Activated CD8-positive, alpha-beta memory T cell treated with anti-CD3 and anti-CD28 coated beads for 48 hours (primary cell): ENCODE measurements around the gene SLC15A4.

Experiments used
- DNase-seq, 3 experiments: peaks; one replicate each; pipeline ENCODE4 v3.0.0-alpha.2; 2020; ENCODE audit warnings: low read depth in 2 of 3, low spot score in 2 of 3

Gene SLC15A4

GRCh38 chr12:128795530-128796361, 28.0 kb downstream of the SLC15A4 start:
- no peak for DNase-seq

GRCh38 chr12:128794661-128795529, 28.9 kb downstream of the SLC15A4 start:
- DNase-seq: no peak

- no peak for DNase-seq
These were observed 30.1 kb downstream of the SLC15A4 start for GRCh38 chr12:128793701-128794100.

GRCh38 chr12:128792881-128793280, 30.9 kb downstream of the SLC15A4 start:
- no peak for DNase-seq

- DNase-seq: no peak
These were observed 31.4 kb downstream of the SLC15A4 start for GRCh38 chr12:128792398-128792797.

- DNase-seq: no peak
These were observed 32.1 kb downstream of the SLC15A4 start for GRCh38 chr12:128791395-128792322.

GRCh38 chr12:128790653-128791373, 32.9 kb downstream of the SLC15A4 start:
- no peak for DNase-seq

GRCh38 chr12:128790221-128790620, 33.5 kb downstream of the SLC15A4 start:
- no peak for DNase-seq

- no peak for DNase-seq
These were observed 34.3 kb downstream of the SLC15A4 start for GRCh38 chr12:128789356-128789929.

GRCh38 chr12:128787827-128788226, 35.9 kb downstream of the SLC15A4 start:
- no peak for DNase-seq

- DNase-seq: no peak
These were observed 36.9 kb downstream of the SLC15A4 start for GRCh38 chr12:128786741-128787391.

GRCh38 chr12:128784030-128784760, 39.6 kb downstream of the SLC15A4 start:
- no peak for DNase-seq

GRCh38 chr12:128783129-128783574, 40.6 kb downstream of the SLC15A4 start:
- DNase-seq: peak in 2 of 3 experiments; percentile 17 to 18

- DNase-seq: no peak
These were observed 43.9 kb downstream of the SLC15A4 start for GRCh38 chr12:128779901-128780300.

- DNase-seq: no peak
These were observed 51.5 kb downstream of the SLC15A4 start for GRCh38 chr12:128772249-128772648.

GRCh38 chr12:128771681-128772080, 52.1 kb downstream of the SLC15A4 start:
- DNase-seq: no peak

- DNase-seq: no peak
These were observed 56.2 kb downstream of the SLC15A4 start for GRCh38 chr12:128767518-128767917.

GRCh38 chr12:128766738-128767501, 56.8 kb downstream of the SLC15A4 start:
- no peak for DNase-seq
